Measurements from ENCODE around the gene TYRP1. TPM values are rescaled to one million over a fixed set of nuclear protein-coding genes. Genes with fewer than 3 reads are reported as not detected.

TYRP1 gene
- total RNA-seq, 1 donor from 2014 or later, result 5.8 TPM

DNA sequence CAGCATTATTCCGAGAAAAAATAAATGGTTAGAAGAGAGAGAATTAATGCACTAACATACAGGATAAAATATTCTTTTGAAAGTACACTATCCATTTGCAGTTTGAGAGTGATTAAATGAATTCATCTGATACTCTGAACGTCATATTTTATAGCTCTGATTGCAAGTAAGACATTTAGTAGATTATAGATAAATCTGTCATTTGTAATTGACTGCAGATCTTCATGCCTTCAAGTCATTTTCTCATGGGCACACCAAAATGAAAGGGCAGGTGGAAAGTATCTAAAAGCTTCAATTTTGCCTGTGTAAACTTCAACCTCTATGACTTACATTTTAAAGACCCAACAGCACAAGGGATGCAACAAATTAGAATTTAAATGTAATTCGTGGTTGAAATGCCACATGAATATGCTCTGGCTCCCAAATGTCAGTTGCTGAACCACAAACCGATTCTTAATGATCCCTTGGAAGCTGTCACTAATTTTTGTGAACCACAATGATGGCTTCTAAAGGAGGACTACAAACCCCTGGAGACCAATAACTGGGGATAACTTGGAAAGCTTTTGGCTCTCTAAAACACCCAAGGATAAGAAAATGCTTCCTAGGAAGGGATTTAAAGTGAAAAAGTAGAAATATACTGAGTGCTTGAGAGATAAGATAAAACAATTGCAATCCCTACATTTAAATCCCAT is 3.9 kb downstream of the TYRP1 start:
- H3K36me3 ChIP-seq, result no peaks in the 10 kb centered on the region
- no peak overlapping the region for H3K4me3 ChIP-seq
- peaks cover 14% of the 10 kb centered on the region for H3K4me1 ChIP-seq
- TF ChIP-seq, protein P1, sequence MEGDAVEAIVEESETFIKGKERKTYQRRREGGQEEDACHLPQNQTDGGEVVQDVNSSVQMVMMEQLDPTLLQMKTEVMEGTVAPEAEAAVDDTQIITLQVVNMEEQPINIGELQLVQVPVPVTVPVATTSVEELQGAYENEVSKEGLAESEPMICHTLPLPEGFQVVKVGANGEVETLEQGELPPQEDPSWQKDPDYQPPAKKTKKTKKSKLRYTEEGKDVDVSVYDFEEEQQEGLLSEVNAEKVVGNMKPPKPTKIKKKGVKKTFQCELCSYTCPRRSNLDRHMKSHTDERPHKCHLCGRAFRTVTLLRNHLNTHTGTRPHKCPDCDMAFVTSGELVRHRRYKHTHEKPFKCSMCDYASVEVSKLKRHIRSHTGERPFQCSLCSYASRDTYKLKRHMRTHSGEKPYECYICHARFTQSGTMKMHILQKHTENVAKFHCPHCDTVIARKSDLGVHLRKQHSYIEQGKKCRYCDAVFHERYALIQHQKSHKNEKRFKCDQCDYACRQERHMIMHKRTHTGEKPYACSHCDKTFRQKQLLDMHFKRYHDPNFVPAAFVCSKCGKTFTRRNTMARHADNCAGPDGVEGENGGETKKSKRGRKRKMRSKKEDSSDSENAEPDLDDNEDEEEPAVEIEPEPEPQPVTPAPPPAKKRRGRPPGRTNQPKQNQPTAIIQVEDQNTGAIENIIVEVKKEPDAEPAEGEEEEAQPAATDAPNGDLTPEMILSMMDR (IDR thresholded peaks at IDR 0.05), result no peak
- DNase-seq, result no peak
- ATAC-seq, result no peak
- H3K9me3 ChIP-seq, result no peaks in the 10 kb centered on the region
- H3K27me3 ChIP-seq (ENCODE audit: low read depth), result no peaks in the 10 kb centered on the region
- intact Hi-C loops (cut with DNase I), result no loop called here
- no peak overlapping the region for H3K27ac ChIP-seq

DNA sequence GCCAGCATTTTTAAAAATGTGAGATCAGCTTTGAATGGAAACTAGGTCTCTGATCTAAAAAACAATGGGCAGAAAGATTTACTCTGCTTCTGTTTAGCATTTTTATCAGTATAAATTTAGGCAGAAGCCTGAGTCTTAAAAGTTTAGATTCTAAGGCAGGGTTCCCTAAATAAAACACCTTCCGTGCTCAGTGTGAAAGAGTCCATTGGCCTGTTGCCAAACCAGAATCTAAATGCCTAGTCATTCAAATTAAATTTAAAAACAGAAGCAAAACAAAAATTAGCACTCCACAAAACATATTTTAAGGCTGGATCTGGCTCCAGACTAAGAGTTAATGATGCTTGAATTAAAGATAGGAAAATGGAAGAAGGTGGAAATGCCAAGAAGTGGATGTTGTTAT is 4.5 kb downstream of the TYRP1 start:
- H3K4me3 ChIP-seq, result no peak overlapping the region
- H3K36me3 ChIP-seq, result no peaks in the 10 kb centered on the region
- DNase-seq (no peak), ATAC-seq (no peak)
- H3K4me1 ChIP-seq, result peaks cover 14% of the 10 kb centered on the region
- H3K27ac ChIP-seq, result no peak overlapping the region
- no peaks in the 10 kb centered on the region for H3K9me3 ChIP-seq
- no peaks in the 10 kb centered on the region for H3K27me3 ChIP-seq (ENCODE audit: low read depth)
- TF ChIP-seq, protein P1 (IDR thresholded peaks at IDR 0.05), result no peak
- intact Hi-C loops (cut with DNase I), result no loop called here

DNA sequence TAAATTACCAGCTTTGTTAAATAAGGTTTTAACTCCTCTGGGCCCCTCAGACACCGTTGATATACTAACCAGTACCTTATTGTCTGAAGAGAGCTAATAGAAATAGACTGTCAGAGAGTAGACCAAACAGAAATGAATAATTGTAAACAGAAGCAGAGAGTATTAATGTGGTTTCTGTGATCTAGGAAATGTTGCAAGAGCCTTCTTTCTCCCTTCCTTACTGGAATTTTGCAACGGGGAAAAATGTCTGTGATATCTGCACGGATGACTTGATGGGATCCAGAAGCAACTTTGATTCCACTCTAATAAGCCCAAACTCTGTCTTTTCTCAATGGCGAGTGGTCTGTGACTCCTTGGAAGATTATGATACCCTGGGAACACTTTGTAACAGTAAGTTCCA is 5.1 kb downstream of the TYRP1 start:
- H3K4me1 ChIP-seq, result peaks cover 14% of the 10 kb centered on the region
- no peak overlapping the region for H3K4me3 ChIP-seq
- no peaks in the 10 kb centered on the region for H3K27me3 ChIP-seq (ENCODE audit: low read depth)
- TF ChIP-seq, protein P1 (IDR thresholded peaks at IDR 0.05), result no peak
- ATAC-seq (peak in 1 of 2 donors; percentile 34), DNase-seq (no peak)
- H3K9me3 ChIP-seq, result no peaks in the 10 kb centered on the region
- peak overlapping the region; percentile 25 for H3K27ac ChIP-seq
- intact Hi-C loops (cut with DNase I), result no loop called here
- H3K36me3 ChIP-seq, result no peaks in the 10 kb centered on the region

DNA sequence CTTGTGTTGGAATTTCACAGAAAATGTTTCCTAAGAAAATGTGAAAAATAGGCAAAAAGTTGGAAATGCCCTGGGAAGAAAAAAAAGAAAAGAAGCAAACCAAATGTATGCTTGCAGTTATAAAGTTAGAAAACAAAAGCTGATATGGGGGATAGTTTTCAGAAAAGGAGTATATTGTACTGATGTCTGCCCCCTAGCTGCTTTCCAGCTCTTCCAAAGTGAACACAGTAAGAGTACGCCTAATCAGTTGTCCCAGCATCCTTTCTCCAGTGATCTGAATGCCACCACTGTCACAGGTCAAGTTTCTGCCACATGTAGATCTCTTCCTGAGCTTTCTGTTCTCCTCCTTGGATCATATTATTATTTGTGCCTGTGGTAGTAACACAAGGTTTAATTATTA is 5.8 kb downstream of the TYRP1 start:
- H3K9me3 ChIP-seq, result no peaks in the 10 kb centered on the region
- H3K27ac ChIP-seq, result peak overlapping the region; percentile 25
- TF ChIP-seq, protein P1 (IDR thresholded peaks at IDR 0.05), result no peak

DNA sequence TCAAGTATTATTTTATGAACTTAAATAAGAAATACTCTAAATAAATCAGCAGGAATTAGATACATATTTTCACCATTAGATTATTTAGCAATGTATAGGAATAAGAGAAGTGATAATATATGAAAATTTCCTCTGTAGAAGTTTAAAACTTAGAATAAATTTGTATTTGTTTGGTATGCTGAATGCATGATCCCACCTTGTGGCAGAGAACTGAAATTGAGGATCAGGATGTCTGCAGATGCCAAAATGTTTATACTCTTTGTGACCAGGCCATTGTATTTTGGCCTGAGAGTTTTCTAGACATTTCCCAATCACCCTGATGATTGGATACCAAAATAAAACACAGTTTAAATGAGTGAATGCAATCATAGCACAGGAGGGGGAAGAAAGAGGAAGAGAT is 6.3 kb downstream of the TYRP1 start:
- Histone ChIP-seq H3K27me3 (ENCODE audit: low read depth) (no peaks in the 10 kb centered on the region), H3K4me1 (peaks cover 14% of the 10 kb centered on the region), H3K27ac (no peak overlapping the region), H3K4me3 (no peak overlapping the region), H3K36me3 (no peaks in the 10 kb centered on the region), H3K9me3 (no peaks in the 10 kb centered on the region)
- DNase-seq (no peak), ATAC-seq (no peak)
- TF ChIP-seq, protein P1 (IDR thresholded peaks at IDR 0.05), result no peak
- intact Hi-C loops (cut with DNase I), result no loop called here

More for the DNA sequence above, 5.8 kb downstream of the TYRP1 start:
- Histone ChIP-seq H3K27me3 (ENCODE audit: low read depth) (no peaks in the 10 kb centered on the region), H3K36me3 (no peaks in the 10 kb centered on the region), H3K4me3 (no peak overlapping the region), H3K4me1 (peaks cover 14% of the 10 kb centered on the region)
- DNase-seq, result no peak
- no peak for ATAC-seq
- intact Hi-C loops (cut with DNase I), result no loop called here
